ENCODE measurements around the gene SH3GL1. TPM values are rescaled to one million over a fixed set of nuclear protein-coding genes. Genes with fewer than 3 reads are reported as not detected.

SH3GL1 gene
- total and polyA plus RNA-seq, 10 of the 15 experiments (the other 5 are each of a cell fraction or from before 2014, with no cell fraction given) = 0.93 to 47.4 (median 28.4) TPM

DNA sequence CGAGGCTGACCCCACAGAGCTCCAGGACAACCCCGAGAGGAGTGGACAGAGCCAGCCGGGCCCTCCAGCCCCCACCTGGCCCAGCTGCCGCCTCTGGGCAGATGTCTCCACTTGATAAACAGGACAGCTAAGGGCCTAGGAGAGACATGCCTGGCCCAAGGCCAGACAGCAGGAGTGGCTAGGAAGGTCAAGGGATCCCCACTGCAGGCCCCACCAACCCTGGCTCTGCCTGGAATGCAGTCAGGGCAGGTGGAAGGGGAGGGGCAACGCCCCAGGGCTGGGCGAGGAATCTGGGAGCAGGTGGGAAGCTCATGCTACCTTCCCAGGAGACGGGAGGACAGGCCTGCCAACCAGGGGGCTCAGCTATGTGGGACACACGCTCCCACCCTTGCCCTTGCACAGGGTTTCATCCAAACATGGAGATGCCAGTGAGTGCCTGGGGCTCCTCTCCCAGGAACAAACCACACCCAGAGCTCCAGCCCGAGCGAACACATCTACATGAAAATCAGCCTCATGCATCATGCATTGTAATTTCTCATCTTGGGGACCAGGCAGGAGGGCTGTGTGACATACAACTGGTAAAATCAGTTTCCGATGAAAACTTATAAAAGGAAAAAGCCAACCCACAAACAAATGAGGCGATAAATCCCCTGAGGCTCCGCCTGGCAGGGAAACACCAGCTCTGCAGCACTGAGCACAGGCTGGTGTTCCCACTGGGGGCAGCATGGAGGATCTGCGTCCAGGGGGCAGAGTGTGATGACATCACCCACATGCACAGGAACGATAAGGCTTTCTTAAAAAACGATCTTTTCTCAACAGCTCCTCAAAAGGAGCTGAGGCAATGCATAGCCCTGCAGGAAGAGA lies 25.0 kb downstream of the SH3GL1 start:
- BruUV-seq (replicated peaks) = no TSS peak
- Histone ChIP-seq H3K27ac (ENCODE audit: control insufficient read depth, insufficient read depth) (peak overlapping the region; percentile 93), H3K79me2 (ENCODE audit: control insufficient read depth, insufficient read depth, low read length) (peaks cover 97% of the 10 kb centered on the region), H3K9me3 (replicated peaks; ENCODE audit: control insufficient read depth, insufficient read depth, low read length) (no peaks in the 10 kb centered on the region), H3K36me3 (ENCODE audit: control insufficient read depth in 2 of 2, insufficient read depth in 2 of 2, low read length in 1 of 2) (peaks cover 12 to 20% of the 10 kb centered on the region in 2 experiments; a peak in 3 of 4 replicates), H3K4me3 (peak overlapping the region; percentile 52), H4K20me1 (ENCODE audit: control insufficient read depth, insufficient read depth) (no peaks in the 10 kb centered on the region), H3K4me1 (ENCODE audit: control insufficient read depth, insufficient read depth, low read length) (peaks cover 88% of the 10 kb centered on the region), H3K4me2 (ENCODE audit: control insufficient read depth, insufficient read depth) (peak overlapping the region; percentile 93), H3K27me3 (replicated peaks in 1 of 2; ENCODE audit: control insufficient read depth in 2 of 2, insufficient read depth in 2 of 2, low read length in 1 of 2) (no peaks in the 10 kb centered on the region), H2AFZ (ENCODE audit: control insufficient read depth, low read depth, low read length) (no peak overlapping the region), H3K9ac (ENCODE audit: control insufficient read depth, insufficient read depth, low read length) (peak overlapping the region; percentile 77)
- in situ Hi-C loops (cut with MboI) (no loop called here), intact Hi-C loops (cut with micrococcal nuclease; ENCODE audit: unreplicated experiment) (loop anchor here (1.0 kb wide), 1 partner anchor 20 kb away; no protein-coding TSS in a partner anchor)
- SMC1A ChIA-PET (ENCODE audit: uncharacterized antibody, unreplicated experiment) = interaction anchor here (0.9 to 4.1 kb wide), 5 partner anchors 19 to 145 kb away, joined by 3 to 27 read pairs (median 5); partner anchors contain the start of genes CHAF1A, EBI3 and SH3GL1
- peak; percentile 90 for DNase-seq (ENCODE audit: low read depth, low spot score)
- 8% methylated on average over 15 of the region's 16 CpGs for WGBS (ENCODE audit: insufficient coverage, insufficient replicate concordance, low lambda C conversion rate, missing lambda C conversion rate)
- POLR2A ChIA-PET = interaction anchor here (0.5 to 9.4 kb wide), 10 partner anchors 11 to 1869 kb away, joined by 3 to 110 read pairs (median 5); partner anchors contain the start of genes CHAF1A, EBI3, MPND and SH3GL1
- CTCF ChIA-PET = interaction anchor here (0.8 to 2.9 kb wide), 11 partner anchors 8 to 145 kb away, joined by 3 to 24 read pairs (median 5); partner anchors contain the start of genes CHAF1A, MPND and SH3GL1
- peak; percentile 89 for FAIRE-seq
- ATAC-seq = peak; percentile 78
- RAD21 ChIA-PET (ENCODE audit: unreplicated experiment) = interaction anchor here (0.8 to 1.7 kb wide), 7 partner anchors 19 to 32 kb away, joined by 3 to 13 read pairs (median 5); partner anchors contain the start of genes CHAF1A, MPND and SH3GL1
- no peak for TF ChIP-seq CHD1 (IDR thresholded peaks at IDR 0.05; ENCODE audit: low read depth, low read length)
- TF ChIP-seq CREM (IDR thresholded peaks at IDR 0.05; ENCODE audit: low read depth) = peak; percentile 66; the same call in 1 of the 2 replicates
- TF ChIP-seq RB1 (IDR thresholded peaks at IDR 0.05; ENCODE audit: borderline replicate concordance) = no peak
- TF ChIP-seq, protein P1, sequence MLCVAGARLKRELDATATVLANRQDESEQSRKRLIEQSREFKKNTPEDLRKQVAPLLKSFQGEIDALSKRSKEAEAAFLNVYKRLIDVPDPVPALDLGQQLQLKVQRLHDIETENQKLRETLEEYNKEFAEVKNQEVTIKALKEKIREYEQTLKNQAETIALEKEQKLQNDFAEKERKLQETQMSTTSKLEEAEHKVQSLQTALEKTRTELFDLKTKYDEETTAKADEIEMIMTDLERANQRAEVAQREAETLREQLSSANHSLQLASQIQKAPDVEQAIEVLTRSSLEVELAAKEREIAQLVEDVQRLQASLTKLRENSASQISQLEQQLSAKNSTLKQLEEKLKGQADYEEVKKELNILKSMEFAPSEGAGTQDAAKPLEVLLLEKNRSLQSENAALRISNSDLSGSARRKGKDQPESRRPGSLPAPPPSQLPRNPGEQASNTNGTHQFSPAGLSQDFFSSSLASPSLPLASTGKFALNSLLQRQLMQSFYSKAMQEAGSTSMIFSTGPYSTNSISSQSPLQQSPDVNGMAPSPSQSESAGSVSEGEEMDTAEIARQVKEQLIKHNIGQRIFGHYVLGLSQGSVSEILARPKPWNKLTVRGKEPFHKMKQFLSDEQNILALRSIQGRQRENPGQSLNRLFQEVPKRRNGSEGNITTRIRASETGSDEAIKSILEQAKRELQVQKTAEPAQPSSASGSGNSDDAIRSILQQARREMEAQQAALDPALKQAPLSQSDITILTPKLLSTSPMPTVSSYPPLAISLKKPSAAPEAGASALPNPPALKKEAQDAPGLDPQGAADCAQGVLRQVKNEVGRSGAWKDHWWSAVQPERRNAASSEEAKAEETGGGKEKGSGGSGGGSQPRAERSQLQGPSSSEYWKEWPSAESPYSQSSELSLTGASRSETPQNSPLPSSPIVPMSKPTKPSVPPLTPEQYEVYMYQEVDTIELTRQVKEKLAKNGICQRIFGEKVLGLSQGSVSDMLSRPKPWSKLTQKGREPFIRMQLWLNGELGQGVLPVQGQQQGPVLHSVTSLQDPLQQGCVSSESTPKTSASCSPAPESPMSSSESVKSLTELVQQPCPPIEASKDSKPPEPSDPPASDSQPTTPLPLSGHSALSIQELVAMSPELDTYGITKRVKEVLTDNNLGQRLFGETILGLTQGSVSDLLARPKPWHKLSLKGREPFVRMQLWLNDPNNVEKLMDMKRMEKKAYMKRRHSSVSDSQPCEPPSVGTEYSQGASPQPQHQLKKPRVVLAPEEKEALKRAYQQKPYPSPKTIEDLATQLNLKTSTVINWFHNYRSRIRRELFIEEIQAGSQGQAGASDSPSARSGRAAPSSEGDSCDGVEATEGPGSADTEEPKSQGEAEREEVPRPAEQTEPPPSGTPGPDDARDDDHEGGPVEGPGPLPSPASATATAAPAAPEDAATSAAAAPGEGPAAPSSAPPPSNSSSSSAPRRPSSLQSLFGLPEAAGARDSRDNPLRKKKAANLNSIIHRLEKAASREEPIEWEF (IDR thresholded peaks at IDR 0.05; ENCODE audit: insufficient replicate concordance, low read depth, low read length) = peak; percentile 23
- TF ChIP-seq TCF12 (IDR thresholded peaks at IDR 0.05; ENCODE audit: low read depth, low read length) = peak; percentile 53; the same call in 1 of the 2 replicates
- peak; percentile 71; the same call in 1 of the 2 replicates for TF ChIP-seq PAX5 (IDR thresholded peaks at IDR 0.05; ENCODE audit: borderline replicate concordance, low read depth, low read length)
- TF ChIP-seq, protein P2, sequence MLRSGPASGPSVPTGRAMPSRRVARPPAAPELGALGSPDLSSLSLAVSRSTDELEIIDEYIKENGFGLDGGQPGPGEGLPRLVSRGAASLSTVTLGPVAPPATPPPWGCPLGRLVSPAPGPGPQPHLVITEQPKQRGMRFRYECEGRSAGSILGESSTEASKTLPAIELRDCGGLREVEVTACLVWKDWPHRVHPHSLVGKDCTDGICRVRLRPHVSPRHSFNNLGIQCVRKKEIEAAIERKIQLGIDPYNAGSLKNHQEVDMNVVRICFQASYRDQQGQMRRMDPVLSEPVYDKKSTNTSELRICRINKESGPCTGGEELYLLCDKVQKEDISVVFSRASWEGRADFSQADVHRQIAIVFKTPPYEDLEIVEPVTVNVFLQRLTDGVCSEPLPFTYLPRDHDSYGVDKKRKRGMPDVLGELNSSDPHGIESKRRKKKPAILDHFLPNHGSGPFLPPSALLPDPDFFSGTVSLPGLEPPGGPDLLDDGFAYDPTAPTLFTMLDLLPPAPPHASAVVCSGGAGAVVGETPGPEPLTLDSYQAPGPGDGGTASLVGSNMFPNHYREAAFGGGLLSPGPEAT (IDR thresholded peaks at IDR 0.05; ENCODE audit: low read depth) = peak; percentile 48; the same call in 1 of the 2 replicates
- TF ChIP-seq, protein P3, sequence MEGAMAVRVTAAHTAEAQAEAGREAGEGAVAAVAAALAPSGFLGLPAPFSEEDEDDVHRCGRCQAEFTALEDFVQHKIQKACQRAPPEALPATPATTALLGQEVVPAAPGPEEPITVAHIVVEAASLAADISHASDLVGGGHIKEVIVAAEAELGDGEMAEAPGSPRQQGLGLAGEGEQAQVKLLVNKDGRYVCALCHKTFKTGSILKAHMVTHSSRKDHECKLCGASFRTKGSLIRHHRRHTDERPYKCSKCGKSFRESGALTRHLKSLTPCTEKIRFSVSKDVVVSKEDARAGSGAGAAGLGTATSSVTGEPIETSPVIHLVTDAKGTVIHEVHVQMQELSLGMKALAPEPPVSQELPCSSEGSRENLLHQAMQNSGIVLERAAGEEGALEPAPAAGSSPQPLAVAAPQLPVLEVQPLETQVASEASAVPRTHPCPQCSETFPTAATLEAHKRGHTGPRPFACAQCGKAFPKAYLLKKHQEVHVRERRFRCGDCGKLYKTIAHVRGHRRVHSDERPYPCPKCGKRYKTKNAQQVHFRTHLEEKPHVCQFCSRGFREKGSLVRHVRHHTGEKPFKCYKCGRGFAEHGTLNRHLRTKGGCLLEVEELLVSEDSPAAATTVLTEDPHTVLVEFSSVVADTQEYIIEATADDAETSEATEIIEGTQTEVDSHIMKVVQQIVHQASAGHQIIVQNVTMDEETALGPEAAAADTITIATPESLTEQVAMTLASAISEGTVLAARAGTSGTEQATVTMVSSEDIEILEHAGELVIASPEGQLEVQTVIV (IDR thresholded peaks at IDR 0.05; ENCODE audit: borderline replicate concordance, partially characterized antibody) = no peak
- TF ChIP-seq, protein P4, sequence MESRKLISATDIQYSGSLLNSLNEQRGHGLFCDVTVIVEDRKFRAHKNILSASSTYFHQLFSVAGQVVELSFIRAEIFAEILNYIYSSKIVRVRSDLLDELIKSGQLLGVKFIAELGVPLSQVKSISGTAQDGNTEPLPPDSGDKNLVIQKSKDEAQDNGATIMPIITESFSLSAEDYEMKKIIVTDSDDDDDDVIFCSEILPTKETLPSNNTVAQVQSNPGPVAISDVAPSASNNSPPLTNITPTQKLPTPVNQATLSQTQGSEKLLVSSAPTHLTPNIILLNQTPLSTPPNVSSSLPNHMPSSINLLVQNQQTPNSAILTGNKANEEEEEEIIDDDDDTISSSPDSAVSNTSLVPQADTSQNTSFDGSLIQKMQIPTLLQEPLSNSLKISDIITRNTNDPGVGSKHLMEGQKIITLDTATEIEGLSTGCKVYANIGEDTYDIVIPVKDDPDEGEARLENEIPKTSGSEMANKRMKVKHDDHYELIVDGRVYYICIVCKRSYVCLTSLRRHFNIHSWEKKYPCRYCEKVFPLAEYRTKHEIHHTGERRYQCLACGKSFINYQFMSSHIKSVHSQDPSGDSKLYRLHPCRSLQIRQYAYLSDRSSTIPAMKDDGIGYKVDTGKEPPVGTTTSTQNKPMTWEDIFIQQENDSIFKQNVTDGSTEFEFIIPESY (IDR thresholded peaks at IDR 0.05) = no peak
